SH-SY5Y (cell line): Measurements from ENCODE around the gene AAK1.

Experiments
- GATA2 ChIP-seq: IDR thresholded peaks from 2 replicates; pipeline ENCODE4 v1.6.1; 2011; ENCODE audit warnings: mild to moderate bottlenecking, low read depth, low read length
- GATA3 ChIP-seq: IDR thresholded peaks from 2 replicates; pipeline ENCODE4 v1.6.1; 2011; ENCODE audit warnings: low read depth, mild to moderate bottlenecking, low read length, moderate library complexity

AAK1 gene

GRCh38 chr2:69495008-69495407 lies 148.5 kb downstream of the AAK1 start:
- TF ChIP-seq GATA3 (no peak), GATA2 (no peak)

- TF ChIP-seq GATA2, result no peak
- no peak for TF ChIP-seq GATA3
Observed at GRCh38 chr2:69494126-69494525, 149.4 kb downstream of the AAK1 start.

GRCh38 chr2:69493268-69493667 lies 150.3 kb downstream of the AAK1 start:
- TF ChIP-seq GATA3 (no peak), GATA2 (no peak)

GRCh38 chr2:69491864-69492263 lies 151.7 kb downstream of the AAK1 start:
- no peak for TF ChIP-seq GATA2
- TF ChIP-seq GATA3, result no peak

- no peak for TF ChIP-seq GATA3
- TF ChIP-seq GATA2, result no peak
Observed at GRCh38 chr2:69490486-69490885, 153.1 kb downstream of the AAK1 start.

- TF ChIP-seq GATA3 (no peak), GATA2 (no peak)
Observed at GRCh38 chr2:69489793-69490192, 153.7 kb downstream of the AAK1 start.

- no peak for TF ChIP-seq GATA3
- TF ChIP-seq GATA2, result no peak
Observed at GRCh38 chr2:69483696-69484095, 159.8 kb downstream of the AAK1 start.

- TF ChIP-seq GATA3, result no peak
- TF ChIP-seq GATA2, result no peak
Observed at GRCh38 chr2:69483024-69483423, 160.5 kb downstream of the AAK1 start.

GRCh38 chr2:69482471-69482870 lies 161.1 kb downstream of the AAK1 start:
- TF ChIP-seq GATA3, result no peak
- TF ChIP-seq GATA2, result no peak

GRCh38 chr2:69481421-69481820 lies 162.1 kb downstream of the AAK1 start:
- TF ChIP-seq GATA2 (no peak), GATA3 (no peak)

- TF ChIP-seq GATA3, result no peak
- no peak for TF ChIP-seq GATA2
Observed at GRCh38 chr2:69477627-69478026, 165.9 kb downstream of the AAK1 start.

GRCh38 chr2:69474688-69475087 lies 168.9 kb downstream of the AAK1 start:
- TF ChIP-seq GATA3 (no peak), GATA2 (no peak)

- TF ChIP-seq GATA3 (no peak), GATA2 (no peak)
Observed at GRCh38 chr2:69471793-69472192, 171.7 kb downstream of the AAK1 start.

GRCh38 chr2:69470911-69471310 lies 172.6 kb downstream of the AAK1 start:
- no peak for TF ChIP-seq GATA3
- TF ChIP-seq GATA2, result no peak

- TF ChIP-seq GATA2, result no peak
- TF ChIP-seq GATA3, result no peak
Observed at GRCh38 chr2:69469784-69470183, 173.8 kb downstream of the AAK1 start.

- no peak for TF ChIP-seq GATA2
- TF ChIP-seq GATA3, result no peak
Observed at GRCh38 chr2:69469375-69469774, 174.2 kb downstream of the AAK1 start.

- no peak for TF ChIP-seq GATA2
Observed at GRCh38 chr2:69466728-69467127, 176.8 kb downstream of the AAK1 start.
